HG03457 (cell line): ENCODE measurements around the gene PPRC1.

Experiments
- ATAC-seq: cut with Tn5 transposase; IDR thresholded peaks from one replicate; pipeline ENCODE4 v1.9.1; 2021; ENCODE audit warnings: moderate number of reproducible peaks; ENCODE audit not compliant: unreplicated experiment

Gene PPRC1

DNA sequence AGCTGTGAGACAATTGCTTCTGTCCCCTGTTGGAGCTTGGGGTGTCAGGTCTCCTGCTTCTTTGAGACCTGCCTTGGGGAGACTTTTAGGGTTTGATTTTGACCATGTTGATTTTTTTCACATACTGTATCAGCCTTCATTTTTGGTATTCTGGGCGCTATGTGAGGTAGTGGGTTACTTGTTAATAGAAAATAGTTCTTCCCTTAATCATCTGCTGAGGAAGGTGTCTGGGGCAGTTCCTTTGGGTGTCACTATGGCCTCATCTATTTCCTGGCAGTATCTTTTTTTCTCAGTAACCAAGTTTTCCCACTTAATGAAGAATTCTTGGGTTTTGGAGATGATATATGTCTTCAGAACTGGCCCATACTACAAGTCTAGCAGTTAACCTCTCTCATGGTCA is 14.7 kb downstream of the PPRC1 start:
- ATAC-seq = no peak

DNA sequence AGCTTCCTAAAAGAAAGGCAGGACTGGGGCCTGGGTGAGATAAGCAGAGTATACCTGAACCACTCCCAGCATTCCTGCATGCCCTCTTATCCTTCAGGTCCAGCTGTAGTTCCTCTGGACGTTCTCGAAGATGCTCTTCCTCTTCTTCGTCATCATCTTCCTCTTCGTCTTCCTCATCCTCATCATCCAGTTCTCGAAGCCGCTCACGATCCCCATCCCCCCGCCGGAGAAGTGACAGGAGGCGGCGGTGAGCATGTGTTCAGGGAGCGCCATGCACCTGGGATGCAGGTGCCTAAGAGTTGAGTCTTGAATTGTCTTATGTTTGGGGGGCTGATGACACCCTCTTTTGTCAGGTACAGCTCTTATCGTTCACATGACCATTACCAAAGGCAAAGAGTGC is 15.4 kb downstream of the PPRC1 start:
- no peak for ATAC-seq

DNA sequence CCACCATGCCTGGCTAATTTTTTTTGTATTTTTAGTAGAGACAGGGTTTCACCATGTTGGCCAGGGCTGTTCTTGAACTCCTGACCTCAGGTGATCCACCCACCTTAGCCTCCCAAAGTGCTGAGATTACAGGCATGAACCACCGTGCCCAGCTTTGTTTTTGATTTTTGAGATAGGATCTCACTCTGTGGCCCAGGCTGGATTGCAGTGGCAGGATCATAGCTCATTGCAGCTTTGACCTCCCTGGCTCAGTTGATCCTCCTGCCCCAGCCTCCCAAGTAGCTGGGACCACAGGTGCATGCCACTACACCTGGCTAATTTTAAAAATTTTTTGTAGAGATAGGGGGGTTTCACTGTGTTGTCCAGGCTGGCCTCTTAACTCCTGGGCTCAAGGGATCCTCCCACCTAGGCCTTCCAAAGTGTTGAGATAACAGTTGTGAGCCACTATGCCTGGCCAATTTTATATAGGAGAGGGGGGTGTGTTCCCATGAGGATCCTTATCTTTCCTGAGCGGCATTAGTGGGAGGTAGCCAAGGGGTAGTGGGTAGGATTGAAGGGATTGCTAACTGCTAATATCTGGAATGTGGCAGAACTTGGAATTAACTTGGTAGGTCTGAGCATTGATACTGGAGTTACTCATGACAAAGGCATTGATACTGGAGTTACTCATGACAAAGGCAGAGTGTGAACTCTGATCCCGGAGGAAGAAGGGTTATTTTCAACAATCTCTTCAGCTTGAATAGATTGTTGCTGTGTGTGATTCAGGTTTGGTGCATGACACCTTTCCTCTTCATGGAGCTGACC is 18.3 kb downstream of the PPRC1 start:
- no peak for ATAC-seq

DNA sequence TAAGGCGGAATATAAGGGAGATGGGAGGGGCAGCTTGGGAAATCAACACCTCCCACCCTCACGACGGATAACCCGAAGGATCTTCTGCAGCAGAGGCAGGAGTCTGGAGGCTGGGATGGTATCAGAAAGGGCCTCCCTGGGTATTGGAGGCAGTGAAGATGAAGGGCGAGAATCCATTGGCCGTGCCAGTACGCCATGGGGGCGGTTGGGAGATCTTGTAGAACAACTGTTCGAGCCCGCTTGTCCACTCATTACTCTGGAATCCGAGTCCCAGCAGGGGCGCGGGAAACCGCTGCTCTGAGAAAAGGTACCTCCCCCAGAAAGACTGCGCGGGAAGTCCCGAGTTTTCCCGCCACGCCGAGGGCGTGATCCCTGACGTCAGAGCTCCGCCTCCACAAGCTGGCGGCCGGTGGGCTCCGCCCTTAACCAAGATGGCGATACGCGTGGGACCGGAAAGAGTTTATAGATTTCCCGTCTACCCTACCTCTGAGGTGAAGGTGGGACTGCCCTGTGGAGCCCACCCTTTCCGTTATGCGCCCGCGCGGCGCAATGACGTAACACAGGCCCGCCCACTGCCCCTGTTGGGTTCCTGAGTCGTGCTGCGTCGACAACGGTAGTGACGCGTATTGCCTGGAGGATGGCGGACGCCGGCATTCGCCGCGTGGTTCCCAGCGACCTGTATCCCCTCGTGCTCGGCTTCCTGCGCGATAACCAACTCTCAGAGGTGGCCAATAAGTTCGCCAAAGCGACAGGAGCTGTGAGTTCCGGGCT is 19.1 kb downstream of the PPRC1 start, which contains the start of gene NOLC1:
NOLC1 (plus strand) TSS at position 616 of the 771 bp plus-strand sequence; CDS start at position 638, 22 bp downstream.
- ATAC-seq = peak; percentile 84

DNA sequence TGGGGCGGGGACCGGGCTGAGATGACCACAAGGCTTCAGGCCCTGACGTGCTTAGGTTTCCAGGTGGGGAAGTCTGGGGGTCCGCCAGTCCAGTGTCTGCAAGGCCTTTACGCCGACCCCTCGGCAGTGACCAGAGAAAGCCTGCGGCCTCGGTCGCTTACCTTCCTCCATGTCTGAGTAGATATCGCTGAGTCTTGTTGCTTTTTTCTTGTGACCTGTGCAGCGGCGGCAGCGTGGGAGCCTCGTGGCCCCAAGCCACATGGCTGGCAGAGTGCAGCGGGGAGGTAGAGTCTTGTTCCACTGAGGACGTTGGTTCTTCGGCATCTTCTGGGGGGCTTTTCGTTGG is 19.7 kb downstream of the PPRC1 start:
- peak; percentile 12 for ATAC-seq

DNA sequence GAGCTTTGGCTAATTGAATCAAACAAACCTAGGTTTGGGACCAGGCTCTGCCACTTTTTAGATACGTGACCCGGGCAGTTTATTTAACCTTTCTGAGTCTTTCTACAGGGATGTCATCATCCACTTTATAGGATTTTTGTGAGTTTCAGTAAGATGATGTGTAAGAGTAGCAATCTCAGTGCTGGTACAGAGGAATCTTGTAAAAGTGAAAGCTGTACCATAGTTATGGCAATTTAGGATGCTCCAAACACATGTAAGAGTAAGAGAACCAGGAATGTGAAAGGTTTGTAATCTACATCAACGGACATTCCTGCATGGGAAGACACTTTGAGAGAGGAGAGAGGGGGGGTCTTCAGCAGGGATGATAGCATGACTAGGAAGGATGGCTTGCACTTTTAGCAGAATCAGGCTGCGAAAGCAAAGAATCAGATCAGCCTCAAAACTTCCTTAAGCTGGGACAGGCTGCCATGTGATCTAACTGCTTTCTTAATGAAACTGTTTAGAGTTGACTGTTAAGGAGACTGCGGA is 20.3 kb downstream of the PPRC1 start:
- no peak for ATAC-seq

DNA sequence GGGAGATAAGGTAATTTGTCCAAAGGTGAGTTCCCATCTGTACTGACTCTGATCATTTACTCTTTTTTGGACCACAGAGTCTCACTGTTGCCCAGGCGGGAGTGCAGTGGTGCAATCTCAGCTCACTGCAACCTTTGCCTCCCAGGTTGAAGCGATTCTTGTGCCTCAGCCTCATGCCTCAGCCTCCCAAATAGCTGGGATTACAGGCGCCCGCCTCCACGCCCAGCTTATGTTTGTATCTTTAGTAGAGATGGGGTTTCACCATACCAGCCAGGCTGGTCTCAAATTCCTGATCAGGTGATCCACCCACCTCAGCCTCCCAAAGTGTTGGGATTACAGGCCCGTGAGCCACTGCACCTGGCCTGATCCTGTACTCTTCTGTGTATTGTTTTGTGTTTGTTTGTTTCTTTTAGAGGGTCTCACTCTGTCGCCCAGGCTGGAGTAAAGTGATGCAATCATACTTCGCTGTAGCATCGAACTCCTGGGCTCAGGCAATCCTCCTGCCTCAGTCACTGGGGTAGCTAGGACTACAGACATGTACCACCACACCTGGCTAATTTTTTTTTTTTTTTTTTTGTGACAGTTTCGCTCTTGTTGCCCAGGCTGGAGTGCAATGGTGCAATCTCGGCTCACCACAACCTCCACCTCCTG is 21.8 kb downstream of the PPRC1 start:
- ATAC-seq = no peak

DNA sequence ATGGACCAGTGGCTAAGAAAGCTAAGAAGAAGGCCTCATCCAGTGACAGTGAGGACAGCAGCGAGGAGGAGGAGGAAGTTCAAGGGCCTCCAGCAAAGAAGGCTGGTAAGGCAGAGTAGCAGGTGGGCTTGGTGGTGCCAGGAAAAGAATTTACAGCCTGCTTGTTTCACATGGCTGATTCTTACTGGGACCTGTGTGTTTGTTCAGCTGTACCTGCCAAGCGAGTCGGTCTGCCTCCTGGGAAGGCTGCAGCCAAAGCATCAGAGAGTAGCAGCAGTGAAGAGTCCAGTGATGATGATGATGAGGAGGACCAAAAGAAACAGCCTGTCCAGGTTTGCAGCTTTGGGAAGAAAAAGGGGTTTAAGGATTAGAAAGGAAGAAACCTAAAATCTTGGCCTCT is 24.4 kb downstream of the PPRC1 start:
- ATAC-seq = no peak

DNA sequence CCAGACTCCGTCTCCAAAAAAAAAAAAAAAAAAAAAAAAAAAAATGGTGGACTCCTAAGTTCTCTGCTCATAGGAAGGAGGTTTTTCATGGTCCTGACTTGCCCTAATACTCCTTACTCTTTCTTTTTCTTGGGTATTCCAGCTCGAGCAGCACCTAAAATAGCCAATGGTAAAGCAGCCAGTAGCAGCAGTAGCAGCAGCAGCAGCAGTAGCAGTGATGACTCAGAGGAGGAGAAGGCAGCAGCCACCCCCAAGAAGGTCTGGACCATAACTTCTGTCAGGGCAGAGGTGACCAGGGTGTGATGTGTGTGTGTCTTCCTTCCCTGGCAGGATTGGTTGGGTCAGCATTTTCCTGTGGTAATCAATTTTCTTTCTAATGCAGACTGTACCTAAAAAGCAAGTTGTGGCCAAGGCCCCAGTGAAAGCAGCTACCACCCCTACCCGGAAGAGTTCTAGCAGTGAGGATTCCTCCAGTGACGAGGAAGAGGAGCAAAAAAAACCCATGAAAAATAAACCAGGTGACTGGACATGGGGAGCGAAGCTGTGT is 26.3 kb downstream of the PPRC1 start:
- no peak for ATAC-seq

DNA sequence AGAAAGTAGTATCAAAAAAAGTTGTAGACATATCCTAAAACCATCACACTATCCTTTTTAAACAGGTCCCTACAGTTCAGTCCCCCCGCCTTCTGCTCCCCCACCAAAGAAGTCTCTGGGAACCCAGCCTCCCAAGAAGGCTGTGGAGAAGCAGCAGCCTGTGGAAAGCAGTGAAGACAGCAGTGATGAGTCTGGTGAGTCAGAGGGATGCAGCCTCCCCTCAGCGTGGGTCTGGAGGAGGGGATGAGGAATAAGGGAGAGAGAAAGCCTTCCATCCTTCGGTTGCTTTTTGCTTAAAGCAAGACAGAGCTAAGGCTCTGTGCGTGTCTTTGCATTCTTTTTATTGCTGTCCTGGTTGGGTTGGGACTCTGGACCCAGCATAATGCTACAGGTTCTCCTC is 27.0 kb downstream of the PPRC1 start:
- ATAC-seq = no peak

DNA sequence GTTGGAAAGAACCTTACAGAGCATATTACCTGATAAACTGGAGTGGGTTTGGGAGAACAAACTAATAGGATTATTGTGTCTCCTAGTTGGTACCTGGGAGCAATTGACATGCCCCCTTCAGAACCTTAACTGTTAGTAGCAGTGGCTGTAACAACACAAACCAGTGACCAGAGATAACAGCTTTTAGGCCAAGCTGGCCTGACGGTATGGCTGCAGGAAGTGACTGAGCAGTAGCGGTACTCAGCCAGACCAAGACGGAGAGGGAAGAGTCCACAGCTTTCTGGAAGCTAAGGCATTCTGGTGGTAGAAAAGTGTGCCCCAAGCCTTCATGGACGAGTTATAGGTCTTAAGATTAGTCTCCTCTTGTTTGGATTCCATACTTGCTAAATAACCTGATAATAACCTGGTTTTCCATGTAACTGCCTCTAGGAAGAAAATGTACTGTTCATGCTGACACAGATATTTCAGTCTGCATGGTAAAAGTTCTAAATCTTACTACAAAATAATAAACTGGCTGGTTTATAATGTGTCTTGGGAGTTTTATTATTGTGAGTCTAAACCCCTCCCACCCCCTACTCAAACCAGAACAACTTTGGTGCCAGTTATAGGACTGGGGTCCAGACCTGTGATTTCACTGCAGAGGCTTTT is 30.6 kb downstream of the PPRC1 start:
- ATAC-seq = no peak

DNA sequence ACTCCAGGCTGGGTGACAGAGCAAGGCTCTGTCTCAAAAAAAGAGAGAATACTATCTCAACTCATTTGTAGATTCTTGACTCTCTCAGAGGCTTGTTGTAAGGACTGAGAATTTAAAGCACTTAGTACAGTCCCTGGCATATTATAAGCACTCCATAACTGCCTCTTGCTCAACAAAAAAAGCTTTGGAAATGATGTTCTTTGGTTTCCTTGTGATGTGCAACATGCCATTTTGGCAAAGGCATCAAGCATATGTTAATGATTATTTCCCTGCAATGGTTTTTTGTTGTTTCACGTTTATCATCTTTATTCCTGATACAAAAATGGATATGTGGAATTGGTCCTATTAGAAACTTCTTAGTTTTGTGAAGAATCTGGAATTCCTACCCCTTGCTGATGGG is 35.0 kb downstream of the PPRC1 start:
- no peak for ATAC-seq

DNA sequence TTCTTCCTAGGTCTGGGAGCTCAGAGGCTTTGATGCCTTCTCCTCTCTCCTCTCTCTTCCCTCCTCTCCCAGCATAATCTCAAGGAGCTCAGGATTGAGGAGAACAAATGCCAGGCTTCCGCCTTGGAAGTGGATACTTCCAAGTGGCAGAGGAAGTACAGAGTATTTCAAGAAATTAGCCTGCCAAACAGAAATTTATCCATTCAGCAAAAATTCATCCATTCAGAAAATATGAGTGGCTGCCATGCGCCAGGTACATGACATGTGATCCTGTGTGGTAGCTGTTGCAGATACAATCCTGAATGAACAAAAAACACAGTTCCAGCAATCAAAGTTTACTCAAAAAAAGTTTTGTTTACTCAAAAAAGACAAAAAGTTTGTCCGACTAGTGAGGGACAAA is 37.8 kb downstream of the PPRC1 start:
- no peak for ATAC-seq

DNA sequence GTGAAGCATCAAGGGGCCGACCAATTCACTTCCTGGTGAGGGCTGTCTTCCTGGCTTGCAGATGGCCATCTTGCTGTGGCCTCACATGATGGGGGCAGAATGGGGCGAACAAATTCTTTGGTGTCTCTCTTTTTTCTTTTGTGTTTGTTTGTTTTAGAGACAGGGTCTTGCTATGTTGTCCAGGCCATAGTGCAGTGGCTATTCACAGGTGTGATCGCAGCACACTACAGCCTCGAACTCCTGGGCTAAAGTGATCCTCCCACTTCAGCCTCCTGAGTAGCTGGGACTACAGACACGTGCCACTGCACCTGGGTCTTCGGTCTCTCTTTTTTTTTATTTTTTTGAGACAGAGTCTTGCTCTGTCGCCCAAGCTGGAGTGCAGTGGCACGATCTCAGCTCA is 39.4 kb downstream of the PPRC1 start:
- no peak for ATAC-seq

DNA sequence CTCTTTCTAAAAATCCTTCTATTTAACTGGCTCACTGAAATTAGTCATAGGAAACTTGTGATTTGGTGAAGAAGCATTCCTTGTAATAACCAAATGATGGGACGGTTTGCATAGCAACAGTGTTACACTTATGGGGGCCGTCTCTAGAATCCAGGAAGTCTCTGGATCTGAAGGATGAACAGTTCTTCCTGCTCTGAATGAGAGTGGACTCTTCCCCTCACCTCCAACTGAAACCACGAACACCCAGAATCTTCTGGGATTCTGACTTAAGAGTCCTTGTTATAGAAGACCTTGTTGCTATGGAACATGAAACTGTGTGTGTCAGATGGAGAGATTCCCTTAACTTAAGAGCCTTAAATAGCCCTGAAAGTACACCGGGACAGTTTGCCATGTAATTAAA is 42.6 kb downstream of the PPRC1 start:
- no peak for ATAC-seq

DNA sequence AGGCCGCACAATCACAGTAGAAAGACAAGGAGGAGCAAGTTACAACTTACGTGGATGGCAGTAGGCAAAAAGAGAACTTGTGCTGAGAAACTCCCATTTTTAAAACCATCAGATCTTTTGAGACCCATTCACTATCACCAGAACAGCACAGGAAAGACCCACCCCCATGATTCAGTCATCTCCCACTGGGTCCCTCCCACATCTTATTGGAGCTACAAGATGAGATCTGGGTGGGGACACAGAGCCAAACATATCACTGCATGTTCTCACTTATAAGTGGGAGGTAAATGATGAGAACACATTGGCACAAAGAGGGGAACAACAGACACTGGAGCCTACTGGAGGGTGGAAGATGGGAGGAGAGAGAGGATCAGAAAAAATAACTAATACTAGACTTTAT is 51.8 kb downstream of the PPRC1 start:
- no peak for ATAC-seq

DNA sequence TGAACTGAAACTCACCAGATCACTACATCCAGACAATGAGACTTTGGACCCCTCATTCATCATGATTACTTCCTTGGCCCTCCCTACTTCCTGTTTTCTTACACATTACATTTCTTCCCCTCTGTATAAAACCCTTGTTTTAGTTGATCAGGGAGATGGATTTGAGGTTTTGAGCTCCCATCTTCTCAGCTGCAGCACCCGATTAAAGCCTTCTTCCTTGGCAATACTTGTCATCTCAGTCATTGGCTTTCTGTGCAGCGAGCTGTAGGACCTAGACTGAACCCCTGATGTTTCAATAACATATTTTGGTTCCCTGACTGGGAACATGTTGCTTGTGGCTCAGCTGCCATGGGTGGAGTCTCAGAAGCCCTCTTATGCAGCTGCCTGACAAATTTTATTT is 52.4 kb downstream of the PPRC1 start:
- no peak for ATAC-seq

DNA sequence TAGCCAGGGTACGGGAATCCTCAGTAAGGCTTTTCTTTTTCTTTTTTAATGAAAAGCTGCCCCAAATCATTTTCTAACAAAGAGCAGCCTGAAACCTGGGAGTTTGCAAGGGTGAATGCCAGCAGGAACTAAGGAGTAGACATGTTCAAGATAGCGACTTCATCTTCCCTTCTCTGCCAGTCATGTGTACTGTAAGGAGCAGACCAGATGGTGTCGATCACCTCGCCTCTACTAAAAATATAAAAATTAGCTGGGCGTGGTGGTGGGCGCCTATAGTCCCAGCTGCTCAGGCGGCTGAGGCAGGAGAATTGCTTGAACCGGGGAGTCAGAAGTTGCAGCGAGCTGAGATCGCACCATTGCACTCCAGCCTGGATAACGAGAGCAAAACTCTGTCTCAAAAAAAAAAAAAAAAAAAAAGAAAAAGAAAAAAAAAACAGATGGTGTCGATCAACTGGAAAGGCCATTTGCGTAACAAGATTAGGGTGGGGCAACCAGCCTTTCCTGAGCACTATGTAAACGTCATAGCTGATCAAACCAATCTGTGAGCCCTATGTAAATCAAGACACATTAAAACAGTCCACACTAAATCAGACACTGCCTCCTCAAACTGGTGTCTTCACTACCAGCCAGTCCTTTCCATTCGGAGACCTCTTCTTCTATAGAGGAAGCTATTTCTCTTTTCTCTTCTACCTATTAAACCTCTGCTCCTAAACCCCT is 53.1 kb downstream of the PPRC1 start:
- ATAC-seq = no peak

DNA sequence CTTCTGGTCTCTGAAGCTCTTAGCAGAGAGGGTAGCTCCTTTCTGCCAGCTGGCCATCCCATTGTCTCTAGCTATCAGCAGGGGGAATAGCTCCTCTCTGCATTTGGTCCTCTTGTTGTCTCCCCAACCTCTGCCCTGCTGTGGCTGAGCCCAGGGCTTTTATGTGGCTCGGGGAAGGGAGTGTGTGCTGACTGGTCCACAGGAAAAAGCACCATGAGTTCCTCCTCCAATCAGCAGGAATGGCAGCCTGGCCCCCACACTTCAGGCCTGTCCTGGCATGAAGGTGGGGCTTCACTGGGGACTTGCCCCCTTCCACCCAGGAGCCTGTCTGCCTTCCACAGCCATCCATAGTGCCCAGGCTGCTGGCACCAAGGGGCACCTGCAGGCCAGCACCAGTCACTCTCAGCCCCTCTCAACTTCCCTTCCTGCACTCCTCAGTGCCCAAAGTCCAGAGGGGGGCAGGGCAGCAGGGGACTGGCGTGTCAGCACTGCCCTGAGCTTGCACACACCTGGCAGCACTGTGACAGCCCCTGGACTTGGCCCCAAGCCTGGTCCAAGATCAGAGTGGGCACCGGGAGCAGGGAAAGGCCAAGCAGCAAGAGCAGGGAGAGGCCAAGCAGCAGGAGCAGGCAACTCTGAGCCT is 55.6 kb downstream of the PPRC1 start:
- no peak for ATAC-seq
